ENCODE measurements around the gene SPDYE3. TPM values are rescaled to one million over a fixed set of nuclear protein-coding genes. Genes with fewer than 3 reads are reported as not detected.
"Not testable (repeated sequence)": the region's sequence is repeated elsewhere in the genome, so short reads cannot be mapped to it uniquely, and the experiment has no call there.

The SPDYE3 gene
- total RNA-seq, 6 experiments from 2014 or later, result not detected

GRCh38 chr7:100270941-100271593, 36.4 kb upstream of the SPDYE3 start:
- Mint-ChIP-seq H3K4me1 (ENCODE audit: low read depth) (peaks cover 16% of the 10 kb centered on the region), H3K27ac (peak overlapping the region; percentile 74), H3K4me3 (peak overlapping the region; percentile 90)
- H3K27me3 Mint-ChIP-seq (ENCODE audit: insufficient read depth); H3K36me3 Mint-ChIP-seq (ENCODE audit: low read depth); DNase-seq; H3K9me3 Mint-ChIP-seq: not testable (repeated sequence)

- Mint-ChIP-seq H3K4me1 (ENCODE audit: low read depth) (peaks cover 15% of the 10 kb centered on the region), H3K27me3 (ENCODE audit: insufficient read depth) (peaks cover 3% of the 10 kb centered on the region; the same call in 1 of the 2 replicates), H3K4me3 (peak overlapping the region; percentile 78), H3K9me3 (no peaks in the 10 kb centered on the region), H3K27ac (0 out of 2 replicates have a peak overlapping the region, but pooled peaks have one; percentile 31), H3K36me3 (ENCODE audit: low read depth) (no peaks in the 10 kb centered on the region)
- peak; percentile 95 for DNase-seq
- no peak; the same call in none of the 2 replicates for TF ChIP-seq CTCF (IDR thresholded peaks at IDR 0.05)
These were observed 35.6 kb upstream of the SPDYE3 start for GRCh38 chr7:100271716-100272537.

- TF ChIP-seq CTCF (IDR thresholded peaks at IDR 0.05), result 0 out of 2 replicates have a peak, but pooled peaks have one; percentile 12
- Mint-ChIP-seq H3K4me3 (peak overlapping the region; percentile 78), H3K27ac (0 out of 2 replicates have a peak overlapping the region, but pooled peaks have one; percentile 31), H3K4me1 (ENCODE audit: low read depth) (peaks cover 15% of the 10 kb centered on the region)
- not testable (repeated sequence) for H3K36me3 Mint-ChIP-seq (ENCODE audit: low read depth); H3K27me3 Mint-ChIP-seq (ENCODE audit: insufficient read depth); DNase-seq; H3K9me3 Mint-ChIP-seq
These were observed 35.0 kb upstream of the SPDYE3 start for GRCh38 chr7:100272538-100272902.

GRCh38 chr7:100275120-100275519, 32.4 kb upstream of the SPDYE3 start:
- Mint-ChIP-seq H3K4me1 (ENCODE audit: low read depth) (peaks cover 9% of the 10 kb centered on the region), H3K27me3 (ENCODE audit: insufficient read depth) (peaks cover 4% of the 10 kb centered on the region; the same call in 1 of the 2 replicates), H3K4me3 (no peak overlapping the region)

GRCh38 chr7:100276126-100276525, 31.4 kb upstream of the SPDYE3 start:
- H3K27ac Mint-ChIP-seq; H3K36me3 Mint-ChIP-seq (ENCODE audit: low read depth); H3K27me3 Mint-ChIP-seq (ENCODE audit: insufficient read depth); H3K4me3 Mint-ChIP-seq; H3K9me3 Mint-ChIP-seq; H3K4me1 Mint-ChIP-seq (ENCODE audit: low read depth); DNase-seq: not testable (repeated sequence)

More at GRCh38 chr7:100275120-100275519, 32.4 kb upstream of the SPDYE3 start:
- Mint-ChIP-seq H3K9me3 (no peaks in the 10 kb centered on the region), H3K36me3 (ENCODE audit: low read depth) (no peaks in the 10 kb centered on the region), H3K27ac (no peak overlapping the region)
- DNase-seq, result no peak
- no peak for TF ChIP-seq CTCF (IDR thresholded peaks at IDR 0.05)

- H3K27me3 Mint-ChIP-seq (ENCODE audit: insufficient read depth), result not testable (repeated sequence)
These were observed 25.4 kb upstream of the SPDYE3 start for GRCh38 chr7:100282069-100282608.

GRCh38 chr7:100283147-100283546, 24.4 kb upstream of the SPDYE3 start:
- DNase-seq; H3K27ac Mint-ChIP-seq; H3K4me1 Mint-ChIP-seq (ENCODE audit: low read depth); H3K9me3 Mint-ChIP-seq; H3K36me3 Mint-ChIP-seq (ENCODE audit: low read depth); H3K4me3 Mint-ChIP-seq; H3K27me3 Mint-ChIP-seq (ENCODE audit: insufficient read depth): not testable (repeated sequence)

More at GRCh38 chr7:100282069-100282608, 25.4 kb upstream of the SPDYE3 start:
- H3K4me1 Mint-ChIP-seq (ENCODE audit: low read depth); H3K27ac Mint-ChIP-seq; H3K36me3 Mint-ChIP-seq (ENCODE audit: low read depth); H3K4me3 Mint-ChIP-seq; DNase-seq; H3K9me3 Mint-ChIP-seq: not testable (repeated sequence)

GRCh38 chr7:100287191-100287969, 20.1 kb upstream of the SPDYE3 start:
- H3K9me3 Mint-ChIP-seq; H3K4me1 Mint-ChIP-seq (ENCODE audit: low read depth); H3K4me3 Mint-ChIP-seq; H3K36me3 Mint-ChIP-seq (ENCODE audit: low read depth); H3K27me3 Mint-ChIP-seq (ENCODE audit: insufficient read depth); DNase-seq; H3K27ac Mint-ChIP-seq: not testable (repeated sequence)

GRCh38 chr7:100288258-100288657, 19.2 kb upstream of the SPDYE3 start:
- DNase-seq; H3K4me3 Mint-ChIP-seq; H3K27ac Mint-ChIP-seq; H3K9me3 Mint-ChIP-seq; H3K27me3 Mint-ChIP-seq (ENCODE audit: insufficient read depth); H3K36me3 Mint-ChIP-seq (ENCODE audit: low read depth); H3K4me1 Mint-ChIP-seq (ENCODE audit: low read depth): not testable (repeated sequence)

- not testable (repeated sequence) for H3K4me3 Mint-ChIP-seq; H3K9me3 Mint-ChIP-seq; H3K4me1 Mint-ChIP-seq (ENCODE audit: low read depth); H3K27me3 Mint-ChIP-seq (ENCODE audit: insufficient read depth); H3K27ac Mint-ChIP-seq; H3K36me3 Mint-ChIP-seq (ENCODE audit: low read depth); DNase-seq
These were observed 15.3 kb upstream of the SPDYE3 start for GRCh38 chr7:100292162-100292561.

Measured in HFFc6 (cell line).